Mesendoderm (in vitro differentiated cells): ENCODE data around the gene GCC1.

ENCODE experiments used
- DNase-seq: peaks from one replicate; pipeline ENCODE4 v3.0.0; 2013
- H2AK5ac ChIP-seq: 2 replicates; pipeline ENCODE4 v1.6.1; 2013; ENCODE audit warnings: low read length, inconsistent platforms
- H2BK120ac ChIP-seq: 2 replicates; pipeline ENCODE4 v1.6.1; 2013; ENCODE audit warnings: low read depth, mild to moderate bottlenecking, low read length, moderate library complexity, mixed read lengths
- H2BK15ac ChIP-seq: replicated peaks from 2 replicates; pipeline ENCODE4 v1.6.1; 2013; ENCODE audit warnings: low read depth, mild to moderate bottlenecking, moderate library complexity
- H2BK5ac ChIP-seq: 2 replicates; pipeline ENCODE4 v1.6.1; 2013; ENCODE audit warnings: low read length, inconsistent platforms
- H3K18ac ChIP-seq: 2 replicates; pipeline ENCODE4 v1.6.1; 2013; ENCODE audit warnings: mild to moderate bottlenecking, low read length, mixed read lengths
- H3K23ac ChIP-seq: one replicate; pipeline ENCODE4 v1.6.1; 2013; ENCODE audit warnings: low read length
- H3K27ac ChIP-seq: 2 replicates; pipeline ENCODE4 v1.5.1; 2013; ENCODE audit warnings: low read depth, mild to moderate bottlenecking, inconsistent platforms, low read length, moderate library complexity
- H3K27me3 ChIP-seq: 2 replicates; pipeline ENCODE4 v1.6.1; 2013; ENCODE audit warnings: low read length, control low read depth, mild to moderate bottlenecking, inconsistent platforms; ENCODE audit not compliant: insufficient read depth, poor library complexity
- H3K36me3 ChIP-seq: 2 replicates; pipeline ENCODE4 v1.6.1; 2013; ENCODE audit warnings: low read length, inconsistent platforms; ENCODE audit not compliant: control insufficient read depth, insufficient read depth
- H3K4ac ChIP-seq: one replicate; pipeline ENCODE4 v1.6.1; 2013; ENCODE audit warnings: low read depth, mild to moderate bottlenecking, low read length, moderate library complexity
- H3K4me1 ChIP-seq: 2 replicates; pipeline ENCODE4 v1.6.1; 2013; ENCODE audit warnings: low read depth, low read length, inconsistent platforms; ENCODE audit not compliant: control insufficient read depth
- H3K4me2 ChIP-seq: 2 replicates; pipeline ENCODE4 v1.6.1; 2013; ENCODE audit warnings: low read length
- H3K4me3 ChIP-seq: 2 replicates; pipeline ENCODE4 v1.5.1; 2013; ENCODE audit warnings: mild to moderate bottlenecking, low read length
- H3K56ac ChIP-seq: one replicate; pipeline ENCODE4 v1.6.1; 2013; ENCODE audit warnings: low read length
- H3K79me1 ChIP-seq: 2 replicates; pipeline ENCODE4 v1.6.1; 2013; ENCODE audit warnings: low read length, inconsistent platforms
- H3K79me2 ChIP-seq: 2 replicates; pipeline ENCODE4 v1.6.1; 2013; ENCODE audit warnings: mild to moderate bottlenecking, low read length; ENCODE audit not compliant: control insufficient read depth, insufficient read depth
- H3K9ac ChIP-seq: 2 replicates; pipeline ENCODE4 v1.6.1; 2013; ENCODE audit warnings: low read length, inconsistent platforms
- H4K5ac ChIP-seq: one replicate; pipeline ENCODE4 v1.6.1; 2013; ENCODE audit warnings: low read length
- H4K8ac ChIP-seq: one replicate; pipeline ENCODE4 v1.6.1; 2013; ENCODE audit warnings: low read depth, mild to moderate bottlenecking, control low read depth, low read length, moderate library complexity
- WGBS: extraction: QIAGEN DNeasy Blood & Tissue Kit; methylation state at CpG from one replicate; pipeline ENCODE4 v1.1.7; 2013; ENCODE audit warnings: low lambda C conversion rate, missing lambda C conversion rate; ENCODE audit not compliant: insufficient coverage; ENCODE audit errors: extremely low coverage; 5-methylcytosine and 5-hydroxymethylcytosine counted together

The GCC1 gene

DNA sequence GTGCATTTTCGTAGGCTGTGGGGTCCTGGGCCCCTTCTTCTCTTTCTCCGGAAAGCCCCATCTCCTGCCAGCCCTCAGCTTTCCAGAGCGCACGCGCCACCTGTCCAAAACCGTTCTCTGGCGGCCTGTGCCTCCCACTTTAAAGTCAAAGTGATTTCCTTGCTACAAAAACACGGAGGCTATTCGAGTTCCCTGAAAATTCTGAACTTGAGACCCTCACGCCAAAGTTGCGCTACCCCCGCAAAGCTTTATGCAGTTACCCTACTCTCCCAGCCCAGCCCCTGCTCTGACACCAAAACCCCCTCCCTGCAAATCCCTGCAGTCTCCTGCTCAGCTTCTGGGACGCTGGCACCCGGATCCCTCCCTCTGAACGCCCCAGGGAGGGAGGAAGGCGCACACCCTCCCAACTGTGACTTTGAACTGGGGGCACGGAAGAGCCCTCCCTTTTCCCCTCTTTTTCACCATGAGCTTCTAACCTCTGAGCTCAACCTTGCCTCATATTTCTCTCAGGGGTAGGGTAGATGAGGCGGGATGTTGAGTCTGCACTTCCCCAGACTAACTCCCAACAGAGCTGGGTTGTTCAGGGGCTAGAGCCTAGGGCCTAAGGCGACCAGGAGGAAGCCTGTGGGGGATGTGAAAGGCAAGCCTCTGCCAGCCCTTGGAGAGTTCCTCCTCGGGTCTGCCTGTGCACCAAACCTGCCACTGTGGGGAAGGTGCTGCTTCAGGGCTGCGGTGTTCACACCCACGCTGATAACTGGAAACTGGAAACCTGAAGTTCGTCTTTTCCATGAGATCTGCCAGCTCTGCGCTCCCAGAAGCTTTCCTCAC lies 35.2 kb upstream of the GCC1 start:
- no peak overlapping the region for H4K5ac ChIP-seq
- peak overlapping the region; percentile 13 for H3K18ac ChIP-seq
- H3K23ac ChIP-seq = no peak overlapping the region
- no peak overlapping the region for H2AK5ac ChIP-seq
- H2BK5ac ChIP-seq = no peak overlapping the region
- H3K9ac ChIP-seq = peak overlapping the region; percentile 57
- H3K4me1 ChIP-seq = peaks cover 2% of the 10 kb centered on the region
- no peaks in the 10 kb centered on the region for H3K27me3 ChIP-seq
- peak overlapping the region; percentile 51 for H3K56ac ChIP-seq
- peak overlapping the region; percentile 10 for H3K27ac ChIP-seq
- H3K4ac ChIP-seq = no peak overlapping the region
- no peaks in the 10 kb centered on the region for H3K79me2 ChIP-seq
- H2BK15ac ChIP-seq = no peak overlapping the region
- peak; percentile 81 for DNase-seq
- peak overlapping the region; percentile 32 for H3K4me2 ChIP-seq
- H3K4me3 ChIP-seq = peak overlapping the region; percentile 10
- no peaks in the 10 kb centered on the region for H3K36me3 ChIP-seq
- no peak overlapping the region for H2BK120ac ChIP-seq
- no CpG with 5 or more reads among the region's 24 CpGs for WGBS
- H4K8ac ChIP-seq = no peak overlapping the region
- H3K79me1 ChIP-seq = no peaks in the 10 kb centered on the region

DNA sequence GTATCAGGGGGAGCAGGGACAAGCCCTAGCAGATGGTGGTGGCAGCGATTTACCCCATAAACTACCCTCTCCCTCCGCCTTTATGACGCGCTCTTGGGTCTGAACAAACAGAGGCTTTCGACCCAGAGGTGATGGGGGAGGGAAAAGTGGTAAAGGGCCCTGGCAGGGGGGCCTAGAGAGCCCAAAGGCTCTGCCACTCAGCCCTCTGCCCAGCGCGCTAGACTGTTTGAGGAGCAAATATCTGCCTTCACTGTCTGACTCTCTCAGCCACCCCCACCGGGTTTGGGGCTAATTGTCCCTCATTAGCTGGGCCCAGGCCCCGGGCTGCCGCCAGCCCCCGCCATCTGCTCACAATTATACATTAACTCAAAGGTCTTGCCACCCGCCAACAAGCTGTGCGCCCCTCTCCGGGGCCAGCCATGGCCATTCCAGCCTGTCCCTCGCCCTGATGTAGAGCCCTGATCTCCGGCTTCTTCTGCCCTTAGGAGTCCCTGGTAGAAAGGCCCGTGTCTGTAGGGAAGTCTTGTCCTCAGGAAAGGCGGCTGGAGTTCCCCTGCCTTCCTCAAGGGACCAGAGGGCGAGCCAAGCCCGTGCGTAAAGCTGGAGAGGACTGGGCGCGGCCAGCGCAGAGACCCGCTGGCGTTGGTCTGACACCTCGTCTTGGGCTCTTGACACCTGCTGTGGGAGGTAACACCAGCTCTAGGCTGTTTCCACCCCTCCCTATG lies 34.4 kb upstream of the GCC1 start:
- Histone ChIP-seq H2BK120ac (no peak overlapping the region), H2BK15ac (no peak overlapping the region), H3K79me1 (no peaks in the 10 kb centered on the region), H3K27me3 (no peaks in the 10 kb centered on the region), H3K23ac (no peak overlapping the region), H2BK5ac (no peak overlapping the region), H3K18ac (no peak overlapping the region), H3K27ac (peak overlapping the region; percentile 27), H3K4me2 (peak overlapping the region; percentile 32), H2AK5ac (no peak overlapping the region), H3K79me2 (no peaks in the 10 kb centered on the region), H4K8ac (no peak overlapping the region), H3K4me3 (peak overlapping the region; percentile 10), H3K36me3 (no peaks in the 10 kb centered on the region), H4K5ac (no peak overlapping the region), H3K56ac (peak overlapping the region; percentile 51), H3K4ac (no peak overlapping the region), H3K4me1 (peaks cover 2% of the 10 kb centered on the region), H3K9ac (peak overlapping the region; percentile 57)
- WGBS = no CpG with 5 or more reads among the region's 27 CpGs
- peak; percentile 93 for DNase-seq

DNA sequence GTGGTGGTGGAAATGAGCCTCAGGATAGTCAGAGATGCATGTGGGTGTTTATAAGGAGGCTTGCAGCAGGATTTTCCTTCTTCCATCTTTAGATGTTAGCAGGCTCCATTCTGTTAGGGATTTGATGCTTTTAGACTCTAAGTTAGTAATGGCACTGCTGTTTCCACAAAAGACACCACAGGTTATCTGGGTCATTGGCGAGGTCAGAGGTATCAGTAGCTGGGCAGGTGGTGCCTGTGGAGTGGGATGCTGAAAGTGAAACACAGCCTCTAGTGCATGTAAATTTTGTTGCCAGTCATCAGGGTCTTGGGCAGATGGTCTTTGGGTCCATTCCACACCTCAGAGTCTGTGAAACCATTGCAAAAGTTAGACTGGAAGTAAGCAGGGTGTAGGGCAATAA lies 33.4 kb upstream of the GCC1 start:
- H3K4ac ChIP-seq = no peak overlapping the region
- H3K4me2 ChIP-seq = no peak overlapping the region
- WGBS = no CpG with 5 or more reads among the region's 1 CpG
- H3K36me3 ChIP-seq = no peaks in the 10 kb centered on the region
- no peak overlapping the region for H2AK5ac ChIP-seq
- no peak overlapping the region for H3K23ac ChIP-seq
- no peak for DNase-seq
- no peak overlapping the region for H3K27ac ChIP-seq
- H3K9ac ChIP-seq = no peak overlapping the region
- no peak overlapping the region for H2BK120ac ChIP-seq
- no peak overlapping the region for H2BK5ac ChIP-seq
- no peaks in the 10 kb centered on the region for H3K27me3 ChIP-seq
- no peak overlapping the region for H3K56ac ChIP-seq
- H3K79me1 ChIP-seq = no peaks in the 10 kb centered on the region
- H3K18ac ChIP-seq = no peak overlapping the region
- no peak overlapping the region for H2BK15ac ChIP-seq
- H3K4me1 ChIP-seq = peaks cover 2% of the 10 kb centered on the region
- no peak overlapping the region for H4K5ac ChIP-seq
- H3K79me2 ChIP-seq = no peaks in the 10 kb centered on the region
- H3K4me3 ChIP-seq = no peak overlapping the region
- H4K8ac ChIP-seq = no peak overlapping the region

GRCh38 chr7:127618042-127618441 lies 32.6 kb upstream of the GCC1 start, which contains the start of gene PAX4:
Gene PAX4 (minus strand): TSS chr7:127618142. CDS start chr7:127615928, 2,214 bp downstream.
- Histone ChIP-seq H3K23ac (no peak within 1 kb of the TSS), H3K9ac (no peak within 1 kb of the TSS), H3K27me3 (no peaks in the 10 kb centered on the region), H2AK5ac (no peak within 1 kb of the TSS), H2BK120ac (no peak within 1 kb of the TSS), H3K4ac (no peak within 1 kb of the TSS), H4K8ac (no peak within 1 kb of the TSS), H3K36me3 (no peaks in the 10 kb centered on the region), H3K27ac (no peak within 1 kb of the TSS), H3K4me2 (no peak within 1 kb of the TSS), H2BK15ac (no peak within 1 kb of the TSS), H3K79me1 (no peaks in the 10 kb centered on the region), H3K4me3 (no peak within 1 kb of the TSS), H4K5ac (no peak within 1 kb of the TSS), H2BK5ac (no peak within 1 kb of the TSS), H3K56ac (no peak within 1 kb of the TSS), H3K4me1 (peaks cover 2% of the 10 kb centered on the region), H3K18ac (no peak within 1 kb of the TSS), H3K79me2 (no peaks in the 10 kb centered on the region)
- no CpG with 5 or more reads among the region's 2 CpGs for WGBS
- DNase-seq = no peak

GRCh38 chr7:127616724-127617123 lies 31.3 kb upstream of the GCC1 start:
- Histone ChIP-seq H2BK5ac (no peak overlapping the region), H3K4me3 (no peak overlapping the region), H2BK15ac (no peak overlapping the region), H3K79me1 (no peaks in the 10 kb centered on the region), H4K8ac (no peak overlapping the region), H3K4ac (no peak overlapping the region), H4K5ac (no peak overlapping the region), H3K27ac (no peak overlapping the region), H3K9ac (no peak overlapping the region), H2BK120ac (no peak overlapping the region), H3K4me2 (no peak overlapping the region), H3K27me3 (no peaks in the 10 kb centered on the region), H3K18ac (no peak overlapping the region), H3K4me1 (peaks cover 2% of the 10 kb centered on the region), H3K79me2 (no peaks in the 10 kb centered on the region), H3K36me3 (no peaks in the 10 kb centered on the region), H3K56ac (no peak overlapping the region), H3K23ac (no peak overlapping the region), H2AK5ac (no peak overlapping the region)
- DNase-seq = no peak
- WGBS = no CpG with 5 or more reads among the region's 5 CpGs
